SK-N-SH (cell line): ENCODE results near the gene ARHGAP44.

Experiments
- POLR2AphosphoS5 ChIP-seq: IDR thresholded peaks from 2 replicates; pipeline ENCODE4 v1.6.1; 2012; ENCODE audit warnings: low read depth, low read length
- TF ChIP-seq, protein P1 (sequence below): fragments of 200-600 bp; sonication (generic); IDR thresholded peaks from 2 replicates; pipeline ENCODE4 v1.6.1; 2017; ENCODE audit warnings: antibody characterized with exemption, mild to moderate bottlenecking, moderate library complexity
- TF ChIP-seq, protein P2 (sequence below): IDR thresholded peaks from 2 replicates; pipeline ENCODE4; 2012

DNA sequence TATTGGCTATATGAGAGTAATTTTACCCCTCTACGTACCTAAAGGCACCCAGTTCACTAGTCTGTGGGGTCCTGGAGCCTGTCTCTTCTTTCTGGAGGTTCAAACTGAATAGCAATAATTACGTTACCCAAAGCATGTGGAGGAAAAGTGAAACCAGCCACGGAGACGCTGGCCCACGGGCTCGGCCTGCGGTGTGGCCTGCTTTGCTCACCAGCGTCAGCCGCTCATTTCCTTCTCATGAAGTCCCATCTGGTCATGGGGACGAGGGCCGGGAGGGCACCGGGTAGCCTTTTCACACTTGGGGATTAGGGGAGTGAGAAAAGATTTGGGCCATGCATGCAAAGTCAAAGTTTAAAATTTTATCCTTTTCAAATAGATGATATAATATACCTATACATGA lies 201.6 kb downstream of the ARHGAP44 start:
- TF ChIP-seq, protein P1, sequence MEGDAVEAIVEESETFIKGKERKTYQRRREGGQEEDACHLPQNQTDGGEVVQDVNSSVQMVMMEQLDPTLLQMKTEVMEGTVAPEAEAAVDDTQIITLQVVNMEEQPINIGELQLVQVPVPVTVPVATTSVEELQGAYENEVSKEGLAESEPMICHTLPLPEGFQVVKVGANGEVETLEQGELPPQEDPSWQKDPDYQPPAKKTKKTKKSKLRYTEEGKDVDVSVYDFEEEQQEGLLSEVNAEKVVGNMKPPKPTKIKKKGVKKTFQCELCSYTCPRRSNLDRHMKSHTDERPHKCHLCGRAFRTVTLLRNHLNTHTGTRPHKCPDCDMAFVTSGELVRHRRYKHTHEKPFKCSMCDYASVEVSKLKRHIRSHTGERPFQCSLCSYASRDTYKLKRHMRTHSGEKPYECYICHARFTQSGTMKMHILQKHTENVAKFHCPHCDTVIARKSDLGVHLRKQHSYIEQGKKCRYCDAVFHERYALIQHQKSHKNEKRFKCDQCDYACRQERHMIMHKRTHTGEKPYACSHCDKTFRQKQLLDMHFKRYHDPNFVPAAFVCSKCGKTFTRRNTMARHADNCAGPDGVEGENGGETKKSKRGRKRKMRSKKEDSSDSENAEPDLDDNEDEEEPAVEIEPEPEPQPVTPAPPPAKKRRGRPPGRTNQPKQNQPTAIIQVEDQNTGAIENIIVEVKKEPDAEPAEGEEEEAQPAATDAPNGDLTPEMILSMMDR = no peak
- TF ChIP-seq, protein P2, sequence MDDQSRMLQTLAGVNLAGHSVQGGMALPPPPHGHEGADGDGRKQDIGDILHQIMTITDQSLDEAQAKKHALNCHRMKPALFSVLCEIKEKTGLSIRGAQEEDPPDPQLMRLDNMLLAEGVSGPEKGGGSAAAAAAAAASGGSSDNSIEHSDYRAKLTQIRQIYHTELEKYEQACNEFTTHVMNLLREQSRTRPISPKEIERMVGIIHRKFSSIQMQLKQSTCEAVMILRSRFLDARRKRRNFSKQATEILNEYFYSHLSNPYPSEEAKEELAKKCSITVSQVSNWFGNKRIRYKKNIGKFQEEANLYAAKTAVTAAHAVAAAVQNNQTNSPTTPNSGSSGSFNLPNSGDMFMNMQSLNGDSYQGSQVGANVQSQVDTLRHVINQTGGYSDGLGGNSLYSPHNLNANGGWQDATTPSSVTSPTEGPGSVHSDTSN = no peak
- TF ChIP-seq POLR2AphosphoS5 = no peak
